Testis (tissue), 3 donors: Measurements from ENCODE around the gene PCID2. TPM values are rescaled to one million over a fixed set of nuclear protein-coding genes. Genes with fewer than 3 reads are reported as not detected.

Experiments
- DNase-seq: peaks from one replicate; pipeline ENCODE4 v3.0.0-alpha.2; 2019
- H3K27ac ChIP-seq, 2 donors: fragments of 200-600 bp; sonication (generic); one replicate each; pipeline ENCODE4 v1.5.1; 2019
- H3K27me3 ChIP-seq: fragments of 200-600 bp; sonication (generic); one replicate; pipeline ENCODE4 v1.5.1; 2019
- H3K36me3 ChIP-seq: fragments of 200-600 bp; sonication (generic); one replicate; pipeline ENCODE4 v1.5.1; 2017; ENCODE audit warnings: low read depth; ENCODE audit errors: missing control alignments
- H3K4me1 ChIP-seq: fragments of 200-600 bp; sonication (generic); one replicate; pipeline ENCODE4 v1.5.1; 2019
- H3K4me3 ChIP-seq, 2 donors: fragments of 200-600 bp; sonication (generic); one replicate each; pipeline ENCODE4 v1.5.1; 2017 to 2019
- H3K9me3 ChIP-seq: fragments of 200-600 bp; sonication (generic); one replicate; pipeline ENCODE4 v1.5.1; 2017
- CTCF ChIP-seq, 3 experiments: fragments of 450-650 bp in 2 of 3; fragments of 200-600 bp in 1 of 3; sonication (generic) in 1 of 3; IDR thresholded peaks; one replicate each; pipeline ENCODE4 v1.5.1; 2016 to 2019; ENCODE audit warnings: antibody characterized with exemption in 3 of 3, mild to moderate bottlenecking in 2 of 3, moderate library complexity in 1 of 3
- POLR2A ChIP-seq: fragments of 450-650 bp; IDR thresholded peaks from one replicate; pipeline ENCODE4 v1.6.1; 2017; ENCODE audit warnings: antibody characterized with exemption, mild to moderate bottlenecking, moderate library complexity
- WGBS, 2 donors: methylation state at CpG; one replicate each; pipeline ENCODE4 v1.1.5; 2018; 5-methylcytosine and 5-hydroxymethylcytosine counted together
- intact Hi-C: fragments of 100-400 bp; cut with DNase I; formaldehyde crosslinking; loops from one replicate; pipeline ENCODE4 v1.15.1; 2023; ENCODE audit warnings: low total_unique reads
- polyA plus RNA-seq: library from polyadenylated mRNA; stranded (reverse); fragments of 350-450 nt; fragmentation: Illumina TruSeq; extraction: RNeasy Lipid Tissue Mini Kit (QIAGEN cat#74804); gene quantifications from one replicate; pipeline ENCODE4 v1.2.3, GENCODE V29; 2014; ENCODE audit warnings: low read depth, low replicate concordance; ENCODE audit not compliant: insufficient read depth
- total RNA-seq, 2 donors: library from RNA; depleted of rRNA; stranded (reverse); fragments of >200 nt; gene quantifications; one replicate each; pipeline ENCODE4 v1.2.3, GENCODE V29; 2016

Gene PCID2
- total and polyA plus RNA-seq, 3 donors from 2014 or later: 72.2 to 130 (median 73.4) TPM

GRCh38 chr13:113149711-113150549, 58.5 kb downstream of the PCID2 start:
- WGBS, 2 donors: 90 to 91% methylated on average over 25 of the region's 26 CpGs

GRCh38 chr13:113148940-113149503, 59.4 kb downstream of the PCID2 start:
- WGBS, 2 donors: 94 to 95% methylated on average over 19 to 38 of the region's 38 CpGs

More at GRCh38 chr13:113149711-113150549, 58.5 kb downstream of the PCID2 start:
- no peaks in the 10 kb centered on the region for H3K4me1 ChIP-seq
- no peak overlapping the region for H3K27ac ChIP-seq
- no peaks in the 10 kb centered on the region for H3K36me3 ChIP-seq
- intact Hi-C loops: no loop called here
- DNase-seq: no peak
- H3K27me3 ChIP-seq: no peaks in the 10 kb centered on the region
- no peaks in the 10 kb centered on the region for H3K9me3 ChIP-seq
- H3K4me3 ChIP-seq: no peak overlapping the region
- TF ChIP-seq POLR2A (no peak), CTCF (IDR thresholded peaks at IDR 0.05) (no peak)

GRCh38 chr13:113148407-113148806, 60.1 kb downstream of the PCID2 start:
- WGBS, 2 donors: 95 to 96% methylated on average over 13 of the region's 13 CpGs
- DNase-seq: no peak
- intact Hi-C loops: no loop called here

More at GRCh38 chr13:113148940-113149503, 59.4 kb downstream of the PCID2 start:
- H3K9me3 ChIP-seq: no peaks in the 10 kb centered on the region
- H3K27ac ChIP-seq: no peak overlapping the region
- no peak for TF ChIP-seq POLR2A
- no peak for TF ChIP-seq CTCF (IDR thresholded peaks at IDR 0.05)
- no peaks in the 10 kb centered on the region for H3K27me3 ChIP-seq
- DNase-seq: no peak
- H3K4me3 ChIP-seq: no peak overlapping the region
- no peaks in the 10 kb centered on the region for H3K4me1 ChIP-seq
- no peaks in the 10 kb centered on the region for H3K36me3 ChIP-seq
- intact Hi-C loops: no loop called here

GRCh38 chr13:113147206-113147605, 61.3 kb downstream of the PCID2 start:
- no peak for DNase-seq
- intact Hi-C loops: no loop called here
- Histone ChIP-seq H3K9me3 (no peaks in the 10 kb centered on the region), H3K27ac (no peak overlapping the region), H3K4me3 (no peak overlapping the region), H3K36me3 (no peaks in the 10 kb centered on the region), H3K4me1 (no peaks in the 10 kb centered on the region), H3K27me3 (no peaks in the 10 kb centered on the region)
- WGBS, 2 donors: 93 to 94% methylated on average over 8 of the region's 8 CpGs
- no peak for TF ChIP-seq CTCF (IDR thresholded peaks at IDR 0.05)
- no peak for TF ChIP-seq POLR2A

More at GRCh38 chr13:113148407-113148806, 60.1 kb downstream of the PCID2 start:
- Histone ChIP-seq H3K27me3 (no peaks in the 10 kb centered on the region), H3K27ac (no peak overlapping the region), H3K9me3 (no peaks in the 10 kb centered on the region), H3K4me3 (no peak overlapping the region), H3K4me1 (no peaks in the 10 kb centered on the region), H3K36me3 (no peaks in the 10 kb centered on the region)
- TF ChIP-seq POLR2A (no peak), CTCF (IDR thresholded peaks at IDR 0.05) (no peak)
